Measurements from ENCODE around the gene FMNL2. TPM values are rescaled to one million over a fixed set of nuclear protein-coding genes. Genes with fewer than 3 reads are reported as not detected.

FMNL2 gene
- total RNA-seq, 3 donors from 2014 or later (not counting 1 experiment from before 2014, with no cell fraction given) = 0.34 to 3.0 (median 0.78) TPM

GRCh38 chr2:152548111-152548875, 213.3 kb downstream of the FMNL2 start:
- Histone ChIP-seq H3K27ac (ENCODE audit: low read length) (no peak overlapping the region), H3K27me3 (ENCODE audit: control insufficient read depth, insufficient read depth, low read length) (no peaks in the 10 kb centered on the region), H3K36me3 (ENCODE audit: control insufficient read depth, insufficient read depth, low read length) (no peaks in the 10 kb centered on the region), H3K4me3 (ENCODE audit: low read length) (no peak overlapping the region), H3K9me3 (ENCODE audit: control insufficient read depth, insufficient read depth, low read length) (no peaks in the 10 kb centered on the region), H3K4me1 (ENCODE audit: control insufficient read depth, insufficient read depth, low read length) (no peaks in the 10 kb centered on the region)
- TF ChIP-seq, protein P1, sequence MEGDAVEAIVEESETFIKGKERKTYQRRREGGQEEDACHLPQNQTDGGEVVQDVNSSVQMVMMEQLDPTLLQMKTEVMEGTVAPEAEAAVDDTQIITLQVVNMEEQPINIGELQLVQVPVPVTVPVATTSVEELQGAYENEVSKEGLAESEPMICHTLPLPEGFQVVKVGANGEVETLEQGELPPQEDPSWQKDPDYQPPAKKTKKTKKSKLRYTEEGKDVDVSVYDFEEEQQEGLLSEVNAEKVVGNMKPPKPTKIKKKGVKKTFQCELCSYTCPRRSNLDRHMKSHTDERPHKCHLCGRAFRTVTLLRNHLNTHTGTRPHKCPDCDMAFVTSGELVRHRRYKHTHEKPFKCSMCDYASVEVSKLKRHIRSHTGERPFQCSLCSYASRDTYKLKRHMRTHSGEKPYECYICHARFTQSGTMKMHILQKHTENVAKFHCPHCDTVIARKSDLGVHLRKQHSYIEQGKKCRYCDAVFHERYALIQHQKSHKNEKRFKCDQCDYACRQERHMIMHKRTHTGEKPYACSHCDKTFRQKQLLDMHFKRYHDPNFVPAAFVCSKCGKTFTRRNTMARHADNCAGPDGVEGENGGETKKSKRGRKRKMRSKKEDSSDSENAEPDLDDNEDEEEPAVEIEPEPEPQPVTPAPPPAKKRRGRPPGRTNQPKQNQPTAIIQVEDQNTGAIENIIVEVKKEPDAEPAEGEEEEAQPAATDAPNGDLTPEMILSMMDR (IDR thresholded peaks at IDR 0.05) = no peak
- no peak for ATAC-seq
- no peak for DNase-seq
- Mint-ChIP-seq H3K4me1 (no peaks in the 10 kb centered on the region), H3K9me3 (no peaks in the 10 kb centered on the region), H3K27me3 (ENCODE audit: low read depth in 2 of 2) (no peaks in the 10 kb centered on the region), H3K27ac (no peak overlapping the region), H3K4me3 (no peak overlapping the region), H3K36me3 (no peaks in the 10 kb centered on the region)
- intact Hi-C loops (cut with micrococcal nuclease) = no loop called here
- 88% methylated on average over 8 of the region's 8 CpGs for WGBS (ENCODE audit: insufficient coverage)

GRCh38 chr2:152548996-152549395, 214.0 kb downstream of the FMNL2 start:
- Mint-ChIP-seq H3K4me3 (no peak overlapping the region), H3K27me3 (ENCODE audit: low read depth in 2 of 2) (no peaks in the 10 kb centered on the region), H3K4me1 (no peaks in the 10 kb centered on the region), H3K9me3 (no peaks in the 10 kb centered on the region), H3K27ac (no peak overlapping the region), H3K36me3 (no peaks in the 10 kb centered on the region)
- TF ChIP-seq, protein P1 (IDR thresholded peaks at IDR 0.05) = no peak
- no CpG with 5 or more reads among the region's 3 CpGs for WGBS (ENCODE audit: insufficient coverage)
- intact Hi-C loops (cut with micrococcal nuclease) = no loop called here
- Histone ChIP-seq H3K27me3 (ENCODE audit: control insufficient read depth, insufficient read depth, low read length) (no peaks in the 10 kb centered on the region), H3K9me3 (ENCODE audit: control insufficient read depth, insufficient read depth, low read length) (no peaks in the 10 kb centered on the region), H3K4me3 (ENCODE audit: low read length) (no peak overlapping the region), H3K4me1 (ENCODE audit: control insufficient read depth, insufficient read depth, low read length) (no peaks in the 10 kb centered on the region), H3K36me3 (ENCODE audit: control insufficient read depth, insufficient read depth, low read length) (no peaks in the 10 kb centered on the region), H3K27ac (ENCODE audit: low read length) (no peak overlapping the region)
- no peak for DNase-seq
- no peak for ATAC-seq

DNA sequence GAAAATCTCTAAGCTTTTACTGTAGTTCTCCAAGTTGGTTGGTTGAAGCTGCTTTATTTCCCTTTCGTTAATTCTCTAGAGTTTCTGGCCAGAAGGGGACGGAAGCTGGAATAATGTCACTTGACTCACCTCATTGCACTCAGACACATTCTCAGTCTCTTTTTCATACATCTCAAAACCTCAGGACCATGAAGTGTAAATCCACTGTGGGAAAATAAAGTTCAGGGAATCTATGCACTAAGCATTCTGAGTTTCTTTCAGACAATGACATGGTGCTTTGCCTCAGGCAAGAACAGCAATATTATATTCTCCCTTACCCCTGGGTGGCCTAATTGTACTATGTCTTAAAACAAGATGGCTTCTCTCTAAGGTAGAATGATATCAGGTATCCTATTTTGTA, 214.4 kb downstream of the FMNL2 start:
- Histone ChIP-seq H3K4me1 (ENCODE audit: control insufficient read depth, insufficient read depth, low read length) (no peaks in the 10 kb centered on the region), H3K9me3 (ENCODE audit: control insufficient read depth, insufficient read depth, low read length) (no peaks in the 10 kb centered on the region), H3K4me3 (ENCODE audit: low read length) (no peak overlapping the region), H3K36me3 (ENCODE audit: control insufficient read depth, insufficient read depth, low read length) (no peaks in the 10 kb centered on the region), H3K27ac (ENCODE audit: low read length) (no peak overlapping the region), H3K27me3 (ENCODE audit: control insufficient read depth, insufficient read depth, low read length) (no peaks in the 10 kb centered on the region)
- intact Hi-C loops (cut with micrococcal nuclease) = no loop called here
- no peaks in the 10 kb centered on the region for H3K4me1 Mint-ChIP-seq
- no peak overlapping the region for H3K27ac Mint-ChIP-seq
- DNase-seq = no peak
- no peak for ATAC-seq
- no peaks in the 10 kb centered on the region for H3K9me3 Mint-ChIP-seq
- TF ChIP-seq, protein P1 (IDR thresholded peaks at IDR 0.05) = no peak
- H3K36me3 Mint-ChIP-seq = no peaks in the 10 kb centered on the region
- WGBS (ENCODE audit: insufficient coverage) = 100% methylated on average over 2 of the region's 2 CpGs
- no peaks in the 10 kb centered on the region for H3K27me3 Mint-ChIP-seq (ENCODE audit: low read depth in 2 of 2)
- no peak overlapping the region for H3K4me3 Mint-ChIP-seq

- Histone ChIP-seq H3K4me3 (ENCODE audit: low read length) (no peak overlapping the region), H3K36me3 (ENCODE audit: control insufficient read depth, insufficient read depth, low read length) (no peaks in the 10 kb centered on the region), H3K27ac (ENCODE audit: low read length) (no peak overlapping the region), H3K9me3 (ENCODE audit: control insufficient read depth, insufficient read depth, low read length) (no peaks in the 10 kb centered on the region), H3K4me1 (ENCODE audit: control insufficient read depth, insufficient read depth, low read length) (no peaks in the 10 kb centered on the region), H3K27me3 (ENCODE audit: control insufficient read depth, insufficient read depth, low read length) (no peaks in the 10 kb centered on the region)
- no peaks in the 10 kb centered on the region for H3K4me1 Mint-ChIP-seq
- intact Hi-C loops (cut with micrococcal nuclease) = no loop called here
- H3K27ac Mint-ChIP-seq = no peak overlapping the region
- H3K27me3 Mint-ChIP-seq (ENCODE audit: low read depth in 2 of 2) = no peaks in the 10 kb centered on the region
- no peaks in the 10 kb centered on the region for H3K9me3 Mint-ChIP-seq
- no peaks in the 10 kb centered on the region for H3K36me3 Mint-ChIP-seq
- TF ChIP-seq, protein P1 (IDR thresholded peaks at IDR 0.05) = no peak
- no peak overlapping the region for H3K4me3 Mint-ChIP-seq
- WGBS (ENCODE audit: insufficient coverage) = 88% methylated on average over 2 of the region's 2 CpGs
- ATAC-seq (no peak), DNase-seq (no peak)
Measured at GRCh38 chr2:152550386-152550785, 215.4 kb downstream of the FMNL2 start.

All from natural killer cell (primary cell).